Suppressor macrophage treated with lipopolysaccharide for 1 hour (primary cell): ENCODE results near the gene TRIM44.
"Not testable (repeated sequence)": the region's sequence is repeated elsewhere in the genome, so short reads cannot be mapped to it uniquely, and the experiment has no call there.

Experiments
- DNase-seq, 3 donors: peaks; one replicate each; pipeline ENCODE4 v3.0.0-alpha.2; 2020 to 2022

Gene TRIM44

DNA sequence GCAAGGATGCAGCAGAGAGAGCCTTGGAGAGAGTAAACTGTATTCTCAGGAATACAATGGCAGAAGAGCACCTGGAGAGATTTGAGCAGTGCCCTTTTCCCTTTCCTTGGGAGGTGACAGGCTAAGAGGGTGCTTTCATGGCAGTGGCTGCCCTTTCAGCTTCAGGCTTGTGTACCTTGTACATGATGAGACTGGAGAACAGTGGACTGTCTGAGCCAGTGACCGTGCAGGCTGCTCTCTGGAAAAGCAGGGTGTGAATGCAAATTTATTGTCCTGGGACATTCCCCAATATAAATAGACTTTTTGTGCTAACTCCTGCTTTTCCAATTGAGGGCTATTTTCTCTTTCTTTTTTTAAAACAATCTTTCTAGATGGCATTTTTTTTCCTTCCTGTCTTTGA is 99.3 kb downstream of the TRIM44 start:
- no peak for DNase-seq

DNA sequence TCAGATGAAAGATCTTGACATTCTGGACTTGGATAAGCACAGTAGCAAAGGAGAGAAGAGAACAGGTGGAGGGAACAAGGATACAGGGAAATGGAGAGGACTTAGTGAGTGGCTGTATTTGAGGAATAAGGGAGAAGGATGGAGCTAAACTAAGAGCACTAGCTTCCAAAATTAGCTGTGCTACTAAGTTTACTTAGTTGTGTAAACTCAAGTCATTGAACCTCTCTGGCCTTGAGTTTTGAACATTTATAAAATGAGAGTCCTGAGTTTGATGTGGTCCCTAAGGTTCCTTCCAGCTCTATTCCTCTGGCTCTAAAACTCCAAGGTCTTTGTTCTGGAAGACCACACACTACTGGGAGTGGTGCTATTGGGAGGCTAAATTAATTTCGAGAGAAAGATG is 100.7 kb downstream of the TRIM44 start:
- DNase-seq: no peak

- no peak for DNase-seq
Observed at GRCh38 chr11:35763765-35764164, 101.2 kb downstream of the TRIM44 start.

DNA sequence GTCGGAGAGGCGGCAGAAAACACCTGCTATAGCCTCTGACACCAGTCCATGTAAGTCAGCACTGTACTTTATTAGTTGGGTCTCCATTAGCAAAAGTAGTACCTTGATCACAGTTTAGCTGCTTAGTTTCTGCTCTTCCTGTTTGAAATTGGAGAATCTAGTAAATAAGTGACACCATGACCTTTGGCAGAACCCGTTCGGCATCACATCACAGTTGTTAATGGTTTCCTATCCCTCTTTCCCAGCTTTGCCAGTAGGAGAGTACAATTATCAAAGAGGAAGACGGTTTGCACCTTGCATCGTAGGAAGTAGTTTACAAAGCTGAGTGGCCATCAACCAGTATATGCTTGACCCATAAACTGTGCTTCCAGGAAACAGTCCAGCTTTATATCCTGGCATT is 101.8 kb downstream of the TRIM44 start:
- DNase-seq: no peak

- no peak for DNase-seq
Observed at GRCh38 chr11:35765211-35765610, 102.6 kb downstream of the TRIM44 start.

GRCh38 chr11:35766651-35767050 is 104.1 kb downstream of the TRIM44 start:
- DNase-seq: no peak

DNA sequence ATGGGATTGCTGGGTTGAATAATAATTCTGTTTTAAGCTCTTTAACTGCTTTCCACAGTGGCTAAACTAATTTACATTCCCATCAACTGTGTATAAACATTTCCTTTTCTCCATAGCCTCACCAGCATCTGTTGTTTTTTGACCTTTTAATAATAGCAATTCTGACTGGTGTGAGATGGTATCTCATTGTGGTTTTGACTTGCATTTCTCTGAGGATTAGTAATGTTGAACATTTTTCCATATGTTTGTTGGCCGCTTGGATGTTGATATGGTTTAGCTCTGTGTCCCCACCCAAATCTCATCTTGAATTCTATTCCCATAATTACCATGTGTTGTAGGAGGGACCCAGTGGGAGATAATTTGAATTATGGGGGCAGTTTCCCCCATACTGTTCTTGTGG is 107.8 kb downstream of the TRIM44 start:
- not testable (repeated sequence) for DNase-seq

- DNase-seq: peak in 1 of 3 donors; percentile 12
Observed at GRCh38 chr11:35771722-35772121, 109.1 kb downstream of the TRIM44 start.

DNA sequence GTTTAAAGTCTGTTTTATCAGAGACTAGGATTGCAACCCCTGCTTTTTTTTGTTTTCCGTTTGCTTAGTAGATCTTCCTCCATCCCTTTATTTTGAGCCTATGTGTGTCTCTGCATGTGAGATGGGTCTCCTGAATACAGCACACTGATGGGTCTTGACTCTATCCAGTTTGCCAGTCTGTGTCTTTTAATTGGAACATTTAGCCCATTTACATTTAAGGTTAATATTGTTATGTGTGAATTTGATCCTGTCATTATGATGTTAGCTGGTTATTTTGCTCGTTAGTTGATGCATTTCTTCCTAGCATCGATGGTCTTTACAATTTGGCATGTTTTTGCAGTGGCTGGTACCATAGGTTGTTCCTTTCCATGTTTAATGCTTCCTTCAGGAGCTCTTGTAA is 114.7 kb downstream of the TRIM44 start:
- DNase-seq: not testable (repeated sequence)

GRCh38 chr11:35778943-35779342 is 116.4 kb downstream of the TRIM44 start:
- DNase-seq: not testable (repeated sequence)

GRCh38 chr11:35779409-35779808 is 116.8 kb downstream of the TRIM44 start:
- no peak for DNase-seq

DNA sequence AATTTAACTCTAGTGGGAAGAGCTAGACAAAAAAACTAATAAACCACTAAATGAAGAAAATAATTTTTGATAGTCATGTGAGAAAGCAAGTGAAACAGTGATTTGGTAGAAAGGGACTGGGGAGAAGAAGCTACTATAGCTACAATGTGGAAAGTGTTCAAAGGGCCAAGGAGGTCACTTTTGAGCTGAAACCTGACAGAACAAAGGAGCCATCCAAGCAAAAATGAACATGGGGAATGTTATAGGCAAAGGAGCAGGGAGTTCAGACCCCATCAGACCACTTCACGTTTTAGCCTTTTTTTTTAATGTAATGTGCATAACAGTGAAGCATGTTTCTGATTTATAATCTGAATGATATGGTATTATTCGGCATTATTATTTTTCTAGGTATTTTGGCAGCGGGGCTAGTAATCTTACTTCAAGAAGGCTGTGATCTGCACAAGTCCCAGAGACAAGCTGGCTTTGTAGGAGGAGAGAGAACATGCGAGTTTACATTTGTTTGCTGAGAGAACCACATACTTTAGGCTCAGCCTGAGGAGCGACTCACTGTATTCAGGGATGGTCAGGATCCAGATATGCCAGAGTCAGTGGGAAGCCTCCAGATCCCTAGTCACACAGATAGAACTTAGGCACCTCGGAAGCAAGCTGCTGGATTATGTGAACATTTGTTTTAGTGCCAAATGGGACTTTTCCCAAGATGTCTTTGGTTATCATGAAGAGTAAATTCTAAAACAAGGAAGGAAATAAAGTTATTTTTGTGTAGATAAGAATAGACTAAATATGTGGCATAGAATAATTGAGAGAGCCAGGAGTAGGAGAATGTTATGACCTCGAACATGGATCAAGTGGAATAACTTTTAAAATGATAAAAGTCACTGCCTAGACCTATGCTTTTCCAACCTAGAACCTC is 118.6 kb downstream of the TRIM44 start:
- DNase-seq: no peak

DNA sequence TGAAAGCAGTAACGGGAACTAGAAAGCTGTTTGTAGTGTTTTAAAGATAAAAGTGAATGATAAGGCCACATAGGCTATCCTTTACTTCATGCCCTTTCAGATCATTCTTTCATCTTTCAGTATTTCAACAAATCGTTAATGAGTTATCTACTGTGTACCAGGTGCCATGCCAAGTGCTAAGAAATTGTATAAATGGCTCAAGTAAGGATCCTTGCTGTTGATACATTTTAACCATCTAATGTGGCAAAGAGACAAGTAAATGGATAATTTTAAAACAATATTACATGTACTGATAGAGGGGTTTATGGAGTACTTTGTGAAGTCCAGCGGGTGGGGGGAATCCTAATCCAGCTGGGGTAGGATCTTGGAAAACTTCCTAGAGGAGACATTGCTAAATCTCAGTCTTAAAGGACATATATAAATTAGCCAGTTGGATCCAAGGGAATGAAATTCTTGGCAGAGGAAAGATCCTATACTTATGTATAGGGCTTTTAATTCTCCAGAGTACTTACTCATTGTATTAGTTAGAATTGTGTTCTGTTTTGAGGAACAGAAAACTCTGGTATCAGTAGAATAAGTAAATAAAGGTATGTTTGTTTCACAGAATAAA is 119.4 kb downstream of the TRIM44 start:
- DNase-seq: no peak

DNA sequence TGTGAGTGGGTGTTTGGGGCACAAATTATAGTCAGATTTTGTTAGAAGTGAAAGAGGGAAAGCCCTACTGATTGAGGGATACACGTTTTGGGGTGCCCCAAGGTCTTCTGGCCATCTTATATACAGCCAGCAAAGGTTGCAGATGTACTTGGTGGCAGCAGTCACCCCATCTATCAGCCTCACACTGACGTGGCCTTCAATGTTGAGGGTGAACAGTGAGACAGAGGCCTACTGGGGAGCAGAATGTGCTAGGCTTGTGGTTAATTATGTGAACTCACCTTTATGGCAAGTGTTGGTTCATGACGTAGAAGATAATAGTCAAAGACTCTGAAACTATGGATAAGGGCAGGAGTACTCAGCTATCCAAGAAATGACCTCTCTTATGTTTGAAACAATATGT is 121.2 kb downstream of the TRIM44 start:
- DNase-seq: no peak

DNA sequence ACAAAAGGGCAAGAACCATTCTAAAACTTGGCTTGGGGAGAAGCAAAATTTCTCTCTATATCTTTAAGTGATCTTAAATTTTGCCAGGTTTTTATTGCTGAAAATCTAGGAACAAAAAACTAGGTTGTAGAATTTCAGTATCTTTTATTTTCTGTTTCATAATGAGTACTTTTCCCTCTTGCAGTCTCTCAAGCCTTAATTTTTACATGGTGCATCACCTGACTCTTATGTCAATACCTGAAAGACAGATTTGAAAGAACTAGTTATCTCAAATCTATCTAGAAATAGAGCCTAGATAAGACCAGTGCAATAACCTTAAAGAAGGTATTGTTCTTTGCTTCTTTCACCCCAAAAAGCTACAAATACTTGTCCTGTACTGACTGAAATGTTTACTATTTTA is 122.1 kb downstream of the TRIM44 start:
- DNase-seq: no peak

- DNase-seq: no peak
Observed at GRCh38 chr11:35785287-35786167, 123.0 kb downstream of the TRIM44 start.

GRCh38 chr11:35786188-35786587 is 123.6 kb downstream of the TRIM44 start:
- DNase-seq: no peak

- no peak for DNase-seq
Observed at GRCh38 chr11:35787013-35787504, 124.5 kb downstream of the TRIM44 start.

GRCh38 chr11:35787626-35788025 is 125.1 kb downstream of the TRIM44 start:
- no peak for DNase-seq

DNA sequence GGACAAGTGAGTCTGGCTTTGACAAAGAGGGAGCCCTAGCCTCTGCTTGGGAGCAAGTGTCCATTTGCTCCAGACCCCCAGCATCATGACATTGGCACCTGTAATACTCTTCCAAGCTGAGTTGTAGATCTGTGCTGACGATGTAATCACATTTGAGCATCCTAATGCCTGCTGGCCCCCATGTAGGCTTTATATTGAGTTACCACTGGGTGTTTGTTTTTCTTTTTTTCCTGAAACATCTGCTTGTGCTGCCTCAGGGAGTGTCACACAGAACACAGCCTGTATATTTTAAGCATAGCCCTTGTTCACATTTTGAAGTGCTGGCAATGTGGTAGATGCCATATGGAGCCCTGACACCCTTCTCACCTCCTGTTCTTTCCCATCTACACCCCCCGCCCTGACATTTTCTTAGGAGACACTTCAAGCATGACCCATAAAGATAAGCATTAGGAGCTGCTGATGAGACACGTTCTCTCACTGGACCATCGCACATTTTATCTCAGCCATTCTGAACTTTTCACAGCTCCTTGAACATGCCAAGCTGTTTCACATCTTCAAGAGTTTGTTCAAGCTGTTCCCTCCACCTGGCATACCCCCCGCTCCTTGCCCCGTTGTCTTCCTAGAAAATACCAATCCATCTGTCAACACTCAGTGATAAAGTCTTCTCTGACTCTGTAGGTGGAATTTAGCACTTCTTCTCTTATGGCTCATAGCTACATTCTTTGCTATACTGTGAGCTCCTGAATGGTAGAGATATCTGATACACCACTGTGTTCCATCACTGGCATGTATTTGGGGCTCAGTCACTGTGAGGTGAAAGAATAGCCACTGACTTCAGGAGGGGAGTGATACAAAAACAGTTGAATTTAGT is 128.7 kb downstream of the TRIM44 start:
- DNase-seq: no peak

DNA sequence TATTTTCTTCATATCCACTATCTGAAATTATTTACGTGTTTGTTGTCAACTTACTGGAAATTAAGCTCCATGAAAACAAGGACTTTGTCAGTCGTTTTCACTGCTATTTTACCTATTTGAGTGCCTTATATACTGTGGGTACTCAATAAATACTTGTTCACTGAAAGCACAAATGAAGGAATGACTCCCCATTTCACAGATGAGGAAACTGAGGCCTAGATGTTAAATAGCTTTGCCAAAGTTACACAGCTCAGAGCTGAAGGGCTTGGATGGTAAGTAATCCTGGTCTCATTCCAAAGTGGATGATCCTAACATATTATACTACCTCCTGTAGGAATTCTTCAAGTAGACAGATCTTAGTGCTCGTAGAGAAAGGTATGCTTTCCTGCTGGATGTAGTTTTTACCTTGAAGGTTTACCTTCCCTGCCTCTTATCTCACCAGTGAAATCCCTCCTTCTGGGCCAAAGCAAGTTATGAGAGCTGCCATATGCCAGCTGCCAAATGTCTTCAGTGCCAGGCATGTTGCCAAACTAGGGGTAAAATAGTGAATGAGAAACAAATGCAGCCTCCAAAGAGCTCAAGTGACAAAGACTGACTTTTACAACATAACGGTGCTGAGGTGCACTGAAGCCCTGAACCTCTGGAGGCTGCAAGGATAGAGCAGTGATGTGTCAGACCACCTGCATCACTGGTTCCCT is 129.7 kb downstream of the TRIM44 start:
- no peak for DNase-seq

DNA sequence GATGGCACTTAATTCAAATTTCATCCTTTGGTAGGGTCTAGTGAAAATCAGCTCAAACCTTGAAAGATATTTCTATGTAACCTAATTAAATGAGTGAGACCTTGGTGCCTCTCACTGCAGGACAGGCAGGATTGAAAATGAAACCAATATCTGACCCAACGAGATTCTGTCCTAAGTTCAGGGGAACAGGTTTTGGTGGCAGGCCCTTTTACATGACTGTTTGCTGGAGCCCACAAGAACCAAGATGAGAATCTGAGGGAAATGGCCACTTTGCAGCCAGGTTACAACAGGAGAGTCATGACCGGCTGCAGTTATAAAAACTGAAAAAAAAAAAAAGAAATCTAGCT is 130.2 kb downstream of the TRIM44 start:
- no peak for DNase-seq
